ENCODE results near the gene SLC7A5.
"Not testable (repeated sequence)": the region's sequence is repeated elsewhere in the genome, so short reads cannot be mapped to it uniquely, and the experiment has no call there.

The SLC7A5 gene

DNA sequence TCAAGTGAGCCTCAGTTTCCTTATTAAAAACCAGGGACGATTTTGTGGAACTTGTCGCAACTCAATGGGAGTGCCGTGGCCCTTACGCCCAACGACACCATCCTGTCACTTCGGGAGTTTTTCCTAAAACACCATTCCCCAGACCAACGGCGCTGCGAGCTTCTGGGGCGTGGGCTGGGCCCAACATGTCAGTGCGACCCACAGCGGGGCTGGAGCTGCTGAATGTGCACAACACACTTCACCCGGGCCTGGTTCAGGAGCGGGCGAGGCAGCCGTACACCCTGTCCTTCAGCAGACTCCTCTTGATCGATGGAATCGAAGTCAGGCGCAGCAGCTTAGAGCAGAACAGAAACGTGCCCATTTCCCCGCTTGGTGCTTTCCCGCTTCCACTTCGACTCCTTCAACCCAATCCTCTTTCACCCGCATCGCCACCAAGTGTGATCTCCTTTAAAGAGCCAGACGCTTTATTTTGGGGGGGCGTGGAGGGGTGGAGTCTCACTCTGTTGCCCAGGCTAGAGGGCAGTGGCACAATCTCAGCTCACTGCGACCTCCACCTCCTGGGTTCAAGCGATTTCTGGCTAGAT is 13.2 kb upstream of the SLC7A5 start:
- H3K36me3 ChIP-seq (ENCODE audit: low read depth), result no peaks in the 10 kb centered on the region
- TF ChIP-seq, protein P1, sequence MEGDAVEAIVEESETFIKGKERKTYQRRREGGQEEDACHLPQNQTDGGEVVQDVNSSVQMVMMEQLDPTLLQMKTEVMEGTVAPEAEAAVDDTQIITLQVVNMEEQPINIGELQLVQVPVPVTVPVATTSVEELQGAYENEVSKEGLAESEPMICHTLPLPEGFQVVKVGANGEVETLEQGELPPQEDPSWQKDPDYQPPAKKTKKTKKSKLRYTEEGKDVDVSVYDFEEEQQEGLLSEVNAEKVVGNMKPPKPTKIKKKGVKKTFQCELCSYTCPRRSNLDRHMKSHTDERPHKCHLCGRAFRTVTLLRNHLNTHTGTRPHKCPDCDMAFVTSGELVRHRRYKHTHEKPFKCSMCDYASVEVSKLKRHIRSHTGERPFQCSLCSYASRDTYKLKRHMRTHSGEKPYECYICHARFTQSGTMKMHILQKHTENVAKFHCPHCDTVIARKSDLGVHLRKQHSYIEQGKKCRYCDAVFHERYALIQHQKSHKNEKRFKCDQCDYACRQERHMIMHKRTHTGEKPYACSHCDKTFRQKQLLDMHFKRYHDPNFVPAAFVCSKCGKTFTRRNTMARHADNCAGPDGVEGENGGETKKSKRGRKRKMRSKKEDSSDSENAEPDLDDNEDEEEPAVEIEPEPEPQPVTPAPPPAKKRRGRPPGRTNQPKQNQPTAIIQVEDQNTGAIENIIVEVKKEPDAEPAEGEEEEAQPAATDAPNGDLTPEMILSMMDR (IDR thresholded peaks at IDR 0.05; ENCODE audit: poor library complexity, severe bottlenecking), result no peak
- H3K4me1 ChIP-seq (ENCODE audit: insufficient read depth, poor library complexity, severe bottlenecking), result no peaks in the 10 kb centered on the region
- H3K27ac ChIP-seq (ENCODE audit: poor library complexity, severe bottlenecking), result no peak overlapping the region
- peaks cover 14% of the 10 kb centered on the region for H3K27me3 ChIP-seq (ENCODE audit: insufficient read depth, poor library complexity, severe bottlenecking)
- DNase-seq (ENCODE audit: low spot score) (no peak), ATAC-seq (ENCODE audit: low read depth) (no peak)
- H3K4me3 ChIP-seq (ENCODE audit: severe bottlenecking), result no peak overlapping the region
- no peaks in the 10 kb centered on the region for H3K9me3 ChIP-seq (ENCODE audit: severe bottlenecking)

DNA sequence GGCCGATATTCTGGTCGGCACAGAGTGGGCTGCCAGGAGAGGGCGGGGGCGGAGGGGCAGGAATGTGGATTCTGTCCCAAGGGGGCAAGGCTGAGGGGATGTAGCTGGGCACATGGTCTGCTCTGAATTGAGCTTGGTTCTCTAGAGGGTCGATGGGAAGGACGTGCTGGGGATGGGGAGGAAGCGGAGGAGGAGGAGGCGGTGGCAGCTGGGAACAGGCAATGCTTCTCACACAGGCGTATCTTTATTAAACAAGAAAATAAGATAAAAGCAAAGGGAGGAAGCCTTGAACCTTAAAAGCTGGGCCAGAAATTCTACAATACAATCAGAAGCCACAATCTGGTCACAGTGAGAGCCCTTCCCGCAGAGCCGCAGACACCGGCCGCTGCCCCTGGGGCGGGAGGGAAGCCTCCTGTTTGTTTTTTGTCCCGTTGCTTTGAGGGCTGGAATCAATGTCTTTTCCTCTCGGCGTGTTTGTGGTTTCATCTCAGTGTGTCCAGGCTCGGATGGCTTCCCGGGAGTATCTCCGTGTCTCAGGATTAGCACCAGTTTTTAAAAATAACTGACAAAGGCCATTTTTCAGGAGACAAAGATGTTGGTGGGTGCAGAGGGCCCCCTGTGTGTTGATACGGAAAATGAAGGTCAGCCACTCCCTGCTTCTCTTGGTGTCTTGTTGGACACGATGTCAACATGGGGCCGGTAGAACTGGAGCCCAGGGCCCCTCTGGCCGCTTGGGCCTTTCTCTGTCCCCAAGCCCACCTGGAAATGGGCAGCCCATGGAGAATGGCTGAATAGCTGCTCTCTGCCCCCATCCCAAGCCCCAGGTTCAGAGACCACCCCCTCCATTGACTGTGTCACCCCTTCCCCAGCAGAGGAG is 12.3 kb upstream of the SLC7A5 start:
- H3K9me3 ChIP-seq (ENCODE audit: severe bottlenecking), result no peaks in the 10 kb centered on the region
- no peaks in the 10 kb centered on the region for H3K4me1 ChIP-seq (ENCODE audit: insufficient read depth, poor library complexity, severe bottlenecking)
- no peak overlapping the region for H3K4me3 ChIP-seq (ENCODE audit: severe bottlenecking)
- no peaks in the 10 kb centered on the region for H3K36me3 ChIP-seq (ENCODE audit: low read depth)
- TF ChIP-seq, protein P1 (IDR thresholded peaks at IDR 0.05; ENCODE audit: poor library complexity, severe bottlenecking), result no peak
- peaks cover 14% of the 10 kb centered on the region for H3K27me3 ChIP-seq (ENCODE audit: insufficient read depth, poor library complexity, severe bottlenecking)
- no peak for DNase-seq (ENCODE audit: low spot score)
- no peak overlapping the region for H3K27ac ChIP-seq (ENCODE audit: poor library complexity, severe bottlenecking)
- ATAC-seq (ENCODE audit: low read depth), result no peak

- Histone ChIP-seq H3K9me3 (ENCODE audit: severe bottlenecking) (no peaks in the 10 kb centered on the region), H3K27ac (ENCODE audit: poor library complexity, severe bottlenecking) (no peak overlapping the region), H3K36me3 (ENCODE audit: low read depth) (no peaks in the 10 kb centered on the region), H3K4me1 (ENCODE audit: insufficient read depth, poor library complexity, severe bottlenecking) (no peaks in the 10 kb centered on the region), H3K27me3 (ENCODE audit: insufficient read depth, poor library complexity, severe bottlenecking) (peaks cover 14% of the 10 kb centered on the region), H3K4me3 (ENCODE audit: severe bottlenecking) (no peak overlapping the region)
- ATAC-seq (ENCODE audit: low read depth) (peak; percentile 31; the same call in 1 of the 3 replicates), DNase-seq (ENCODE audit: low spot score) (no peak)
- TF ChIP-seq, protein P1 (IDR thresholded peaks at IDR 0.05; ENCODE audit: poor library complexity, severe bottlenecking), result no peak
These were observed 10.9 kb upstream of the SLC7A5 start for GRCh38 chr16:87880117-87880696.

DNA sequence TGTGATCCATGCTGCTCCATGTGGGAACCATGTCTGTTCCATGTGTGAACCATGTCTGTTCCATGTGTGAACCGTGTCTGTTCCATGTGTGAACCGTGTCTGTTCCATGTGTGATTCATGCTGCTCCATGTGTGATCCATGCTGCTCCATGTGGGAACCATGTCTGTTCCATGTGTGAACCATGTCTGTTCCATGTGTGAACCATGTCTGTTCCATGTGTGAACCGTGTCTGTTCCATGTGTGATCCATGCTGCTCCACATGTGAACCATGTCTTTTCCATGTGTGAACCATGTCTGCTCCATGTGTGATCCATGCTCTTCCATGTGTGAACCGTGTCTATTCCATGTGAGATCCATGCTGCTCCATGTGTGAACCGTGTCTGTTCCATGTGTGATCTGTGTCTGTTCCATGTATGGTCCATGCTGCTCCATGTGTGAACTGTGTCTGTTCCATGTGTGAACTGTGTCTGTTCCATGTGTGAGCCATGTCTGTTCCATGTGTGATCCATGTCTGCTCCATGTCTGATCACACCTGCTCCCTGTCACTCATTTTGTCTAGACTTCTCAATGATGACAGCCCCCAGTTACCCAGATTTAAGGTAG is 10.2 kb upstream of the SLC7A5 start:
- H3K4me1 ChIP-seq (ENCODE audit: insufficient read depth, poor library complexity, severe bottlenecking); H3K4me3 ChIP-seq (ENCODE audit: severe bottlenecking); ATAC-seq (ENCODE audit: low read depth); H3K27ac ChIP-seq (ENCODE audit: poor library complexity, severe bottlenecking); DNase-seq (ENCODE audit: low spot score); H3K36me3 ChIP-seq (ENCODE audit: low read depth); H3K9me3 ChIP-seq (ENCODE audit: severe bottlenecking): not testable (repeated sequence)
- H3K27me3 ChIP-seq (ENCODE audit: insufficient read depth, poor library complexity, severe bottlenecking), result peaks cover 14% of the 10 kb centered on the region

- H3K27ac ChIP-seq (ENCODE audit: poor library complexity, severe bottlenecking), result no peak overlapping the region
- H3K4me3 ChIP-seq (ENCODE audit: severe bottlenecking), result no peak overlapping the region
- DNase-seq (ENCODE audit: low spot score) (no peak), ATAC-seq (ENCODE audit: low read depth) (no peak)
- peaks cover 14% of the 10 kb centered on the region for H3K27me3 ChIP-seq (ENCODE audit: insufficient read depth, poor library complexity, severe bottlenecking)
- no peaks in the 10 kb centered on the region for H3K4me1 ChIP-seq (ENCODE audit: insufficient read depth, poor library complexity, severe bottlenecking)
- no peaks in the 10 kb centered on the region for H3K36me3 ChIP-seq (ENCODE audit: low read depth)
- H3K9me3 ChIP-seq (ENCODE audit: severe bottlenecking), result no peaks in the 10 kb centered on the region
- TF ChIP-seq, protein P1 (IDR thresholded peaks at IDR 0.05; ENCODE audit: poor library complexity, severe bottlenecking), result no peak
These were observed 9.4 kb upstream of the SLC7A5 start for GRCh38 chr16:87878704-87879103.
